ENCODE measurements around the gene PLEKHA4. TPM values are rescaled to one million over a fixed set of nuclear protein-coding genes. Genes with fewer than 3 reads are reported as not detected.
A peak's percentile ranks its signal among the peaks of the same experiment; 100 is the strongest.

PLEKHA4 gene
- total RNA-seq, 3 donors from 2014 or later = 6.4 to 25.6 (median 22.4) TPM

- intact Hi-C loops (cut with DNase I; ENCODE audit: low total_unique reads) = no loop called here
- Histone ChIP-seq H3K27ac (peak overlapping the region; percentile 92 to 96), H3K9me3 (no peaks in the 10 kb centered on the region), H3K4me1 (peaks cover 0 to 10% of the 10 kb centered on the region in 2 donors), H3K4me3 (peak overlapping the region in 2 of 3 donors; percentile 53 to 77), H3K27me3 (no peaks in the 10 kb centered on the region), H3K36me3 (no peaks in the 10 kb centered on the region)
- TF ChIP-seq POLR2AphosphoS5 (IDR thresholded peaks at IDR 0.05) = no peak
- no peak for TF ChIP-seq CTCF (IDR thresholded peaks at IDR 0.05)
- TF ChIP-seq POLR2A (IDR thresholded peaks at IDR 0.05) = no peak
- no peak for DNase-seq (ENCODE audit: low spot score in 2 of 2)
These were observed 1.7 kb downstream of the PLEKHA4 start for GRCh38 chr19:48866692-48867091.

- Histone ChIP-seq H3K36me3 (no peaks in the 10 kb centered on the region), H3K27ac (no peak overlapping the region), H3K4me3 (no peak overlapping the region), H3K9me3 (no peaks in the 10 kb centered on the region), H3K27me3 (no peaks in the 10 kb centered on the region), H3K4me1 (peaks cover 0 to 6% of the 10 kb centered on the region in 2 donors)
- TF ChIP-seq CTCF (IDR thresholded peaks at IDR 0.05) (no peak), POLR2A (IDR thresholded peaks at IDR 0.05) (no peak), POLR2AphosphoS5 (IDR thresholded peaks at IDR 0.05) (no peak)
- DNase-seq (ENCODE audit: low spot score in 2 of 2) = no peak
- intact Hi-C loops (cut with DNase I; ENCODE audit: low total_unique reads) = no loop called here
These were observed 5.6 kb downstream of the PLEKHA4 start for GRCh38 chr19:48862827-48863226.

- TF ChIP-seq POLR2AphosphoS5 (IDR thresholded peaks at IDR 0.05) (no peak), POLR2A (IDR thresholded peaks at IDR 0.05) (no peak)
- Histone ChIP-seq H3K4me3 (no peak overlapping the region), H3K9me3 (no peaks in the 10 kb centered on the region), H3K4me1 (no peaks in the 10 kb centered on the region), H3K36me3 (no peaks in the 10 kb centered on the region), H3K27ac (no peak overlapping the region), H3K27me3 (no peaks in the 10 kb centered on the region)
- no peak for DNase-seq (ENCODE audit: low spot score in 2 of 2)
- intact Hi-C loops (cut with DNase I; ENCODE audit: low total_unique reads) = no loop called here
These were observed 7.1 kb downstream of the PLEKHA4 start for GRCh38 chr19:48861313-48861712.

- H3K9me3 ChIP-seq = no peaks in the 10 kb centered on the region
- H3K36me3 ChIP-seq = no peaks in the 10 kb centered on the region
- intact Hi-C loops (cut with DNase I; ENCODE audit: low total_unique reads) = no loop called here
- no peaks in the 10 kb centered on the region for H3K4me1 ChIP-seq
- H3K27me3 ChIP-seq = no peaks in the 10 kb centered on the region
- TF ChIP-seq POLR2A (IDR thresholded peaks at IDR 0.05) (no peak), POLR2AphosphoS5 (IDR thresholded peaks at IDR 0.05) (no peak), CTCF (IDR thresholded peaks at IDR 0.05) (no peak)
- DNase-seq (ENCODE audit: low spot score in 2 of 2) = no peak
- H3K4me3 ChIP-seq = peak overlapping the region in 1 of 3 donors; percentile 4
- no peak overlapping the region for H3K27ac ChIP-seq
These were observed 8.5 kb downstream of the PLEKHA4 start for GRCh38 chr19:48859711-48860572.

GRCh38 chr19:48858984-48859710 is 9.3 kb downstream of the PLEKHA4 start:
- intact Hi-C loops (cut with DNase I; ENCODE audit: low total_unique reads) = no loop called here

More at GRCh38 chr19:48858984-48859710, 9.3 kb downstream of the PLEKHA4 start:
- no peak for TF ChIP-seq POLR2A (IDR thresholded peaks at IDR 0.05)
- no peak for TF ChIP-seq POLR2AphosphoS5 (IDR thresholded peaks at IDR 0.05)
- TF ChIP-seq CTCF (IDR thresholded peaks at IDR 0.05) = no peak
- Histone ChIP-seq H3K27ac (no peak overlapping the region), H3K27me3 (no peaks in the 10 kb centered on the region), H3K4me1 (no peaks in the 10 kb centered on the region), H3K36me3 (no peaks in the 10 kb centered on the region), H3K4me3 (peak overlapping the region in 1 of 3 donors; percentile 4), H3K9me3 (no peaks in the 10 kb centered on the region)
- no peak for DNase-seq (ENCODE audit: low spot score in 2 of 2)

Measured in breast epithelium (tissue), 4 donors.